CD4-positive, alpha-beta T cell treated with Interleukin-6 at 100 ng/mL for 8 hours (primary cell): ENCODE results near the gene AOAH.

ENCODE experiments used
- DNase-seq: peaks from one replicate; pipeline ENCODE4 v3.0.0-alpha.2; 2020; ENCODE audit warnings: mixed read lengths, low spot score

The AOAH gene

GRCh38 chr7:36547416-36547815 lies 176.9 kb downstream of the AOAH start:
- DNase-seq: no peak

DNA sequence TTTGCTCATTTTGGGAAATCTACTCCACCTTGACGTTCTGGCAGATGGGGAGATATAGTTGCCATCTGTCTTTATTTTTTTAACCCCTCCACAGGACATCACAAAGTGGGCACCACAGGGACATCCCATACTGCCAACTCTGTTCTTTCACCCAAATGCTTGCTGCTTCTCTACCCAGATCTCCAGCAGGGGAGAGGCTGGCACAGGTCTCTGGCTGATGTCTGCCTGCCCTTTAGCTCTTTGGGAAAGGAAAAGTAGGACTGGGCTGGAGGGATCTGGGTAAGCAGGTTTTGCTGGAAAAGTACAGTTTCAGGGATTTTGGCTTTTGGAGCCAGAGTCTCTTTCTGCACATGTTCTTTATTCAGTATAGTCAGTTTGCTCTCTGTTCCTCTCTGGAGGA lies 178.0 kb downstream of the AOAH start:
- DNase-seq: no peak

- no peak for DNase-seq
These were observed 179.0 kb downstream of the AOAH start for GRCh38 chr7:36545291-36545690.

DNA sequence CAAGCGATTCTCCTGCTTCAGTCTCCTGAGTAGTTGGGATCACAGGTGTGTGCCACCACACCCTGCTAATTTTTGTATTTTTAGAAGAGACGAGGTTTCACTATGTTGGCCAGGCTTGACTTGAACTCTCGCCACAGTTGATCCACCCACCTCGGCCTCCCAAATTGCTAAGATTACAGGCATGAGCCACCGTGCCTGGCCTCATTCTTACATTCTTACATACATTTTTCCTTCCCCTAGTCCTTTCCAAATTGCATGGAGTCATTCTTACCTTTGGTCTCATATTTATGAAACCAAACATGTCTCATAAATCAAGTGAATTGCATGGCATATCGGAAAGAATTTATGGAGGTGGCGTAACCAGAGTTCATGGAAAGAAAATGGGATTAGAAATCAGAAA lies 186.2 kb downstream of the AOAH start:
- no peak for DNase-seq

DNA sequence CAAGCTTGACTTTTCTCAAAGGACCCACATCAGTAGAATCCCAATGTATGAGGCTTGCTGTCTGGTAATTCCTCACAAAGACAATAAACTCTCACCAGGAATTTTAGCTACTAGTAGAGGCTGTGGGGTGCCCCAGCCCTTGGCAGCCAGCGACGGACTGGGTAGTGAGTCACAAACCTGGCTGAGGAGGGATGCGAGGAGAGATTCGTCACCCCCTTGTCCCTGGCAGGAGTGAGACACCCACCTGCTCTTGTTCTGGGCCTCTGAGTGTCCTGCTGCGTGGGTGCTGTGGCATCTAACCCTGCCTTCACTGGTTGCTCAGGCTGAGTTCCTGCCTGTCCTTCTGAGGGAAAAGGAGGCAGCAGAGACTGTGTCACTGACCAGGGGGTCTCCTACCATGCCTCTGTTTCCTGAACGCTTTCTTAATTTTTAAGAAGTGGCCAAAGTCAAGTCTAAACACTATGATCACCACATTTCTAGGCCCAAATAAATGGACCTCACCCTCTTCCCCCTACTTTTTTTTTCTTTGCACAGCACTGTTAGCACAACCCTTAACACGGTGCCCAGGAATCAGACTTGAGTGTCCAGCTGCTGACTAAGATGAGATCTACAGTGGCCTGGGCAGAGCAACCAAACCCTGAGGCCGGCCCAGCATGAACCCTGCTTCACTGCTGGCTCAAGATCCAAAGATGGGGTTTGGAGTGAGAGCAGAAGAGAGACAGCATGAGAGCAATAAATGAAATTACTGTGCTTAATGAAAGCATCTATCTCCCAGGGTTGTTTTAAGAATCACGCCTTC lies 188.2 kb downstream of the AOAH start:
- DNase-seq: no peak

GRCh38 chr7:36533717-36534116 lies 190.6 kb downstream of the AOAH start:
- no peak for DNase-seq

GRCh38 chr7:36532981-36533499 lies 191.3 kb downstream of the AOAH start:
- DNase-seq: no peak

DNA sequence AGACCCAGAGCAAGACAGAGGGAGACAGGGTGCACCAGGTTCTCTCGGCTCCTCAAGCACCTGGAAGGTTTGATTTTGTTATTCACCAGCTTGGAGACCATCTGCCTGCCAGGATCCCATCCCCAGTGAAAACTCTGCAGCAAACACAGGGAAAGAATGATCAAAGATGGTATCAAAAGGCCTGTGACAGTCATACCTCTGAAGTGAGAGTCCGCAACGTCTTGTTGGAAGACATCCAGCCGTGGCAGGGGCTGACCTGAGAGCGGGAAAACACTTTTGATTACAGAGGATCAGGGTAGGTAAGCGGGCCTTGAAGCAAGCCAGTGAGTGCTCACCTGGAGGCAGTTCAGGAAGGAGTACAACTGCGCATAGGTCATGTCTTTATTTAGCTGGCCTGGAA lies 192.3 kb downstream of the AOAH start:
- no peak for DNase-seq

DNA sequence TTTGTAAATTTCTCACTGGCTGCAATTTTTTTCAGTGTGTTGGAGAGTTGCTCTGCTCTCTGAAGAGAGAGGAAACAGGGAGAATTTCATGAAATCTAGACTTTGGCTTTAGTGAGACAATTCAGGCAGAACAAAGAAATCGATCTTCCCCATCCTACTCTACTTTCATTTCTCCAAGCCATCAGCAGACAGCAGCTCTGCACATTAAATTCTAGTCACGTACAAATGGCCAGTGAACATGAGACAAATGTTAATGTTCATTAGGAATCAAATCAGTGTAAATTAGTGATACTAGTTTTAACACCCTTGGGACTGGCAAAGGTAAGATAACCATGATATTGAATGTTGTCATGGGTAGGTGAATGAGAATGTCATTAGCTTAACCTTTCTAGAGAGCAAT lies 193.8 kb downstream of the AOAH start:
- no peak for DNase-seq

- no peak for DNase-seq
These were observed 196.8 kb downstream of the AOAH start for GRCh38 chr7:36527549-36527913.

DNA sequence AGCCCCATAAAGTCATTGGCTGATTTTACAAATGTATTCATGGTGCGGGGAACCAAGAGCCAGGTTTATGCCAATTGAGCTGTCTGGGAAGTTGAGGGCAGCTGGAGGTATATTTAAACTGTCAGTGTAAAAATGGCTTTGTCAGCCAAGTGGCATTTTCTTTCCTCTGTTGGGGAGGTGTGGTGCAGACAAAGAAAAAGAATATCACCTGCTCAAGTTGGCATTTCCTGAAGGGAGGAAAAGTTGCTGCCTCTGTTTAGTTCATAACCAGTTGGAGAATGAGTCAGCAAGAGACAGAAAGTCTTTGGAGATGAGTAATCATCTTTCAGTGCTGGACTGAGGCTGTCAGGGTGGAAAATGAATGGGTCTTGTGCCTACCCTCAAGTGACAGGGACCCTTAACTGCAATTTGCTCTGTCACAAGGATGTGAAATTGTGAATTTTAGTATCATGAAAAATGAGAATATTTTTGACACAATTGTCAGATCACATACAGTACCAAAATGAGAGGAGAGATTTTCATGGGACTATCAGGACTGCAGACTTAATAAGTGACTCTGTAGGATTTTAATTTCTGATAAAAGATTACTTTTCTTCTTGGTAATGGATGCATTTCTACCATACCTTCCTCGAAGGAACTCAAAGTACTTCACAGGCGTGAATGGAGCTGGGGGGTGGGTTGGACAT lies 197.3 kb downstream of the AOAH start:
- DNase-seq: no peak

DNA sequence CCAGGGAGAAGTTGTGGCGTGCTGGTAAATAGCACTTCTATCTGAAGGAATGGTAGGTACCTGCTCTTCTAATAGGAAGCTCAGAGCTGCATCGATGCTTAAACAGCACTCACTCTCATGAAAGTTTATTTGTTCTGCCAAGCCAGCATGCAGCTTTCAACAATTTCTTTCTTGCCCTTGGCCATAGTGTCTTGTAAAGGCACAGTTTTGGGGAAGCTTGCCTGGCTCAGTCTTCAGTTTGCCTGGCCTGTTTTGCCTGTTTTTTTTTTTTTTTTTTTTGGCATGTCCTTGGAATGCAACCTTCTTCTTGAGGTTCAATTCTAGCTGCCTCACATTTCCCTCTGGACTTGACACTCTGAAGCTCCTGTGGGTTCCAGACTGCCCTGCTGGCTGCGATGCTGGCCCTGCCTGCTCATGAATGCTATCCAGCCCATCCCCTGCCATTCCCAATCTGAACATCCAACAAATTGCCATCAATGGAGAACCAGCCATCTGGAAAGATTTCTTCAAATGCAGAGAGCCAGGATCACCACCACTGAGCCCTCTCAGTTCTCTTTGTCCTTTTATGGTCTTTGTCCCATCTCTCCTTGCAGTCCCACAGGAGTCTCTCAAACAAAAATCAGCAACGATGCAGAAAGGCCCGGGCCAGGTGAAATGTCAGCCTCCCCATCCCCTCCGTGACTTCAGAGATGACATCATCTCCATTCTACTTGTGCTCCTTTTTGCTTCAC lies 200.8 kb downstream of the AOAH start:
- DNase-seq: no peak

DNA sequence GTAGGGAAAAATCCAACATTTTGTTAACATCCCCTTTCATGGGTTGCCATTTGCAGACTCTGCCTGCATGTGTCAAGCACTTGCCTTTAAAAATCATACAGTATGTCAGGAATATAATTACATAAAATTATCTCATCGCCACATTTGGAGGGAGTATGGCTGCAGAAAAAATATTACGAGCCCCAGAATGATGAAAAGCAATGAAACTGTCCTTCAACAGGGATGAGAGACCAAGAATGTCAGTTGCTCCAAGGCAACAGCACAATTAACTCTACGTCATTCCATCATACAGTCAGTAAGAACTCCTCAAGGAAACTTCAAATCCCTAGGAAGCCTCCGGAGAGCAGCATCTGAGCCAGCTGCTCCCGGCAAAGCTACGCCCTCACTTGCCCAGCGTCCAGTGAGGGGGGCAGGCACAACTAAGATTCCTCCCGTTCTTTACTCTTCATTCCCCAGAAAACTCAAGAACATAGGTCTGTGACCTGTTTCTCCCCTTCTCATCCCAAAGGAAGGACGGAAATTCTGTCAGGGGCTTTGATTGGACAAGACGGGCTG lies 201.8 kb downstream of the AOAH start:
- DNase-seq: no peak

DNA sequence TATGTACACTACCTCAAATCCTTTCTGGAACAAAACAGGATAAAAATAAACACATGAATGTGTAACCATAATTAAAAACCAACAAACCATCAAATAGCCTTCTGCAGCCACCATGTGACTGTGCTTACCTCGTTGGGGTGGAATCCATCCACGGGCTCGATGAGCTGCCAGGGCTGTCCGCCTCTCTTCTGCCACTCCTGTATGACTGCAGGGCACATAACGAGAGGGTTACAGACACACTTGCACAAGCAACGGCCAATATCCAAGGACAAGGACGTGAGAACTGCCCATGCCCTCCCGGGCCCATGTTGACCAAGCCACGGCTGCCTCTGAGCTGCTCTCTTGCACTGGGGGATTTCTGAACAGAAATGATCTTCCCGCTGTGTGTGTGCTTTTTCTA lies 202.4 kb downstream of the AOAH start:
- no peak for DNase-seq

GRCh38 chr7:36521133-36521532 lies 203.2 kb downstream of the AOAH start:
- DNase-seq: no peak

- DNase-seq: no peak
These were observed 208.4 kb downstream of the AOAH start for GRCh38 chr7:36515847-36516246.

- DNase-seq: no peak
These were observed 209.7 kb downstream of the AOAH start for GRCh38 chr7:36514289-36515243.

- no peak for DNase-seq
These were observed 210.9 kb downstream of the AOAH start for GRCh38 chr7:36513393-36513792.

GRCh38 chr7:36512616-36513015 lies 211.7 kb downstream of the AOAH start:
- no peak for DNase-seq

DNA sequence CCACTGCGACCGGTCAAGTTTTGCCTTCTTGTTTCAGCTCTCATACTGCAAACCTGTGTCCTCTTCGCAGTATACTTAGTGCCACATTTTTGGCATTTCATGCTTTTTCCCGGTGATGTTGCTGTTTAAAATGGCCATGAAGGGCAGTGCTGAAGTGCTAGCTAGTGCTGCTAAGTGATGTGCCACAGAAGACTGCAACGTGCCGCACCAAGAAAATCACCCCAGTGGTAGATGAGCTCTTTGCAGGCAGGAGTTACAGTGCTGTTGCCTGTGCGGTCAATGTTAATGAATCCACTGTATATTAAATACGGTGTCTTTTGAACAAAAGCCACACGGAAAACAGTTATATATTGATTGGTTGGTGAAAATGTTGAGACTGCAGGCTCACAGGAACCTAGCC lies 214.3 kb downstream of the AOAH start:
- DNase-seq: no peak
